Nephron progenitor cell (in vitro differentiated cells): ENCODE data around the gene ATG7.
A peak's percentile ranks its signal among the peaks of the same experiment; 100 is the strongest.

Source experiments
- DNase-seq: peaks from one replicate; pipeline ENCODE4 v3.0.0; 2021
- H3K27ac Mint-ChIP-seq: 2 replicates; pipeline ENCODE4 v1.8.0; 2021; ENCODE audit warnings: mild to moderate bottlenecking, moderate library complexity, mixed read lengths
- H3K27me3 Mint-ChIP-seq: 2 replicates; pipeline ENCODE4 v1.8.0; 2021; ENCODE audit warnings: mild to moderate bottlenecking, low read depth, mixed read lengths; ENCODE audit not compliant: poor library complexity
- H3K36me3 Mint-ChIP-seq: 2 replicates; pipeline ENCODE4 v1.8.0; 2021; ENCODE audit warnings: low read depth, mixed read lengths
- H3K4me1 Mint-ChIP-seq: 2 replicates; pipeline ENCODE4 v1.8.0; 2021; ENCODE audit warnings: mixed read lengths
- H3K4me3 Mint-ChIP-seq: 2 replicates; pipeline ENCODE4 v1.8.0; 2021; ENCODE audit warnings: mild to moderate bottlenecking, moderate library complexity, mixed read lengths
- H3K9me3 Mint-ChIP-seq: 2 replicates; pipeline ENCODE4 v1.8.0; 2021; ENCODE audit warnings: mild to moderate bottlenecking, moderate library complexity, mixed read lengths
- TF ChIP-seq, protein P1 (sequence below): fragments of 200-600 bp; sonication (generic); IDR thresholded peaks from 2 replicates; pipeline ENCODE4 v1.5.0; 2021; ENCODE audit warnings: antibody characterized with exemption

Gene ATG7

DNA sequence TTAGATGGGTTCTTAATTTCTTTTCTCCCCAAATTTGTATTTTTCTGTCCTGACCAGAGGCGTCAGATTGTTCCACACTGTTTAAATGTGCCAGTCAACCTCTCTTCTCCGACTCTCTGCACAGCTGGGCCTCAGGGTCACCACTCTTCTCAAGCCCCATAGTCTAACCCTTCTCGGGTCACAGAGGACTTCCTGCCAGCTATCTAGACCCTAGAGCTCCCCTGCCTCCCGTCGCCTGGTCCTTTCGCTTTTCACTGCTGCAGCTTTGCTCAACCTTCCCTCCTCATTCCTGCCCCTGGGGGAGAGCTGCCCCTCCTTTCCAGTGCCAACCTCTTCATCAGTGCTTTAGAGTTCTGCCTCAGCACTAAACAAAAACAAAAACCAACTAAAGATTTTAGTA, 151.7 kb downstream of the ATG7 start:
- TF ChIP-seq, protein P1, sequence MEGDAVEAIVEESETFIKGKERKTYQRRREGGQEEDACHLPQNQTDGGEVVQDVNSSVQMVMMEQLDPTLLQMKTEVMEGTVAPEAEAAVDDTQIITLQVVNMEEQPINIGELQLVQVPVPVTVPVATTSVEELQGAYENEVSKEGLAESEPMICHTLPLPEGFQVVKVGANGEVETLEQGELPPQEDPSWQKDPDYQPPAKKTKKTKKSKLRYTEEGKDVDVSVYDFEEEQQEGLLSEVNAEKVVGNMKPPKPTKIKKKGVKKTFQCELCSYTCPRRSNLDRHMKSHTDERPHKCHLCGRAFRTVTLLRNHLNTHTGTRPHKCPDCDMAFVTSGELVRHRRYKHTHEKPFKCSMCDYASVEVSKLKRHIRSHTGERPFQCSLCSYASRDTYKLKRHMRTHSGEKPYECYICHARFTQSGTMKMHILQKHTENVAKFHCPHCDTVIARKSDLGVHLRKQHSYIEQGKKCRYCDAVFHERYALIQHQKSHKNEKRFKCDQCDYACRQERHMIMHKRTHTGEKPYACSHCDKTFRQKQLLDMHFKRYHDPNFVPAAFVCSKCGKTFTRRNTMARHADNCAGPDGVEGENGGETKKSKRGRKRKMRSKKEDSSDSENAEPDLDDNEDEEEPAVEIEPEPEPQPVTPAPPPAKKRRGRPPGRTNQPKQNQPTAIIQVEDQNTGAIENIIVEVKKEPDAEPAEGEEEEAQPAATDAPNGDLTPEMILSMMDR = no peak
- Mint-ChIP-seq H3K9me3 (peaks cover 12% of the 10 kb centered on the region), H3K27me3 (no peaks in the 10 kb centered on the region), H3K4me1 (peaks cover 31% of the 10 kb centered on the region), H3K36me3 (peaks cover 22% of the 10 kb centered on the region), H3K27ac (peak overlapping the region; percentile 98), H3K4me3 (peak overlapping the region; percentile 20)
- no peak for DNase-seq

DNA sequence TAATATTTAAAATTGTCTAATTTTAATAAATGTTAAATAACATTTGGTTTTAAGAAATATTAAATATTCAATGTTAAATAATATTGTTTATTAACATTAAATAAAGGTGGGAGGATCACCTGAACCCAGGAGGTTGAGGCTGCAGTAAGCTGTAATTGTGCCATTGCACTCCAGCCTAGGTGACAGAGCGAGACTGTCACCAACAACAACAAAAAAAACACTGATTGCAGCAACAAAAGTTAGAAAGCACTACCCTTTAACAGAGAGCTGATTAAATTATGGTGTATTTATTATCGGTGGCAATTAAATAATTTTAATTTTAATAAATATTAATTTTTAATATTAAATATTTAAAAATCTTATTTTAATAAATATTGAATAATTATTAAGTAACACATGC, 152.1 kb downstream of the ATG7 start:
- H3K27ac Mint-ChIP-seq = no peak overlapping the region
- TF ChIP-seq, protein P1 = no peak
- no peak overlapping the region for H3K4me3 Mint-ChIP-seq
- H3K27me3 Mint-ChIP-seq = no peaks in the 10 kb centered on the region
- DNase-seq = no peak
- peaks cover 22% of the 10 kb centered on the region for H3K36me3 Mint-ChIP-seq
- peaks cover 12% of the 10 kb centered on the region for H3K9me3 Mint-ChIP-seq
- H3K4me1 Mint-ChIP-seq = peaks cover 31% of the 10 kb centered on the region

DNA sequence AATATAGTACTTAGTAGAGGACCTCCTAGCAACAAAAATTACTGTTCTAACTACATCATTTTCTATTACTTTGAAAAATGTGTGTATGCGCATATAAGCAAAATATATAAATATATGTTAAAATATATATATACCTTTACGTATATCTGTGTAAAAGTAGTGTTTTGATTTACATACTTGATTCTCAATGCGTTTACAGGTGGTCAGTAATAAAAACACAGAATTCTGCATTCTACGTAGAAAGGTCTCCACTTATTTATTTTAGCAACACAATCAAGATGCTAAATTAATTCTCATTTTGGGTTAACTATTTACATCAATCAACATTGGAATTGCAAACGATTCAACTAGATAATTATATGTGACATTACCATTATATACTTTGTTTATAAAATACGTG, 158.0 kb downstream of the ATG7 start:
- Mint-ChIP-seq H3K4me1 (peaks cover 39% of the 10 kb centered on the region), H3K27ac (no peak overlapping the region), H3K4me3 (no peak overlapping the region), H3K36me3 (peaks cover 14% of the 10 kb centered on the region), H3K27me3 (peaks cover 6% of the 10 kb centered on the region), H3K9me3 (no peaks in the 10 kb centered on the region)
- TF ChIP-seq, protein P1 = no peak
- no peak for DNase-seq

DNA sequence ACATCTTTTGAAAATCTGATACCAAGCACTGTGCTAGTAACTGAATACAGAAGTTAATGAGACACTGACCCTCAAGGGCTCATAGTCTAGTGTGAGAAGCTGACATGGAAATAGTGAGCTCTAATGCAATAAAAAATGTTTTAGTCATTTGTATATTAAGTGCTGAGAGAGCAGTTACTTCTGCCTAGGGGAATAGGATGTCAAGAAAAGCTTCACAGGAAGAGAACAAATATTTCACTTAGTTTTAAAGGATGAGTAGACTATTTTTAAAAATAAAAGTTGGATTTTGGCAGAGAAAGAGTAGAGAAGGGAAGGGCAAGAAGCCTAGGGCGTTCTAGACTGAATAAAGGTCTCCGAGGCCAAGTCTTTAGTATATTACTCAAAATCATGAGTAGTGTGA, 158.4 kb downstream of the ATG7 start:
- Mint-ChIP-seq H3K36me3 (peaks cover 14% of the 10 kb centered on the region), H3K27ac (no peak overlapping the region), H3K4me3 (no peak overlapping the region), H3K27me3 (peaks cover 6% of the 10 kb centered on the region), H3K4me1 (peaks cover 39% of the 10 kb centered on the region), H3K9me3 (no peaks in the 10 kb centered on the region)
- DNase-seq = no peak
- TF ChIP-seq, protein P1 = no peak

DNA sequence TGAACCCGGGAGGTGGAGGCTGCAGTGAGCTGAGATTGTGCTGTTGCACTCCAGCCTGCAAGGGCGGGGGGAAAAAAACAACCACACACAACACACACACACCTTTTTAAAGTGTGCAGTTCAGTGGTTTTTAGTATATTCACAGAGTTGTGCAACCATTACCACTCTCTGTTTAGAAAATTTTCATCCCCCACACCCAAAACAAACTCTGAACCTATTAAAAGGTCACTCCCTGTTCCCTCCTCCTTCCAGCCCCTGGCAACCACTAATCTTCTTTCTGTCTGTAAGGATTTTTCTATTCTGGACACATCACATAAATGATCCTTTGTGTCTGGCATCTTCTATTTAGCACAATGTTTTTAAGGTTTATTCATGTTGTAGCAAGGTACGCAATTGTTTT, 159.1 kb downstream of the ATG7 start:
- H3K9me3 Mint-ChIP-seq = no peaks in the 10 kb centered on the region
- peaks cover 11% of the 10 kb centered on the region for H3K36me3 Mint-ChIP-seq
- no peak for DNase-seq
- TF ChIP-seq, protein P1 = no peak
- peaks cover 39% of the 10 kb centered on the region for H3K4me1 Mint-ChIP-seq
- H3K27ac Mint-ChIP-seq = no peak overlapping the region
- no peak overlapping the region for H3K4me3 Mint-ChIP-seq
- H3K27me3 Mint-ChIP-seq = peaks cover 6% of the 10 kb centered on the region

DNA sequence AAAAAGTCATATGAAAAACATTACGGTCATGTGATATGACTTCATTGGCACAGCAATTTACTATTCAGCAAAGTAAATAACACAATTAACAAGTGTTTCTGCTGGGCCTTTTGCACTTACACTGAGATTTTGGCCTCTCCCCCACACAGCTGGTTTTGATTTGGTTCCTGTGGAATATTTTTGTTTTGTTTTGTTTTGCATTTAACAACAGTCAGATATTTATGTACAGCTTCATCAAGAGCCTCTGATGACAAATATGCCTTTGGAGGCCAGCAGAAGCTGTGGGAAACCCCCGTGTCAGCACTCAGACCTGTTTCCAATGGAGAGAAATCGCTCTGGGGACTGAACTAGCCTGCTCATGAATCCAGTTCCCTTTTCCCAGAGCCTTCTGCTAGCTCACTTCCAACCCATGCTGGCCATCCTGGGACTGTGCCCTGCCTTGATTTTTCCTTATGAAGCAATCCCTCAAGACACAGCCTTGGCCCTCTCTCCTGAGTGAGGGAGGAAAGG, 161.9 kb downstream of the ATG7 start:
- H3K36me3 Mint-ChIP-seq = no peaks in the 10 kb centered on the region
- peaks cover 6% of the 10 kb centered on the region for H3K27me3 Mint-ChIP-seq
- H3K4me1 Mint-ChIP-seq = peaks cover 35% of the 10 kb centered on the region
- H3K4me3 Mint-ChIP-seq = no peak overlapping the region
- no peaks in the 10 kb centered on the region for H3K9me3 Mint-ChIP-seq
- DNase-seq = no peak
- H3K27ac Mint-ChIP-seq = peak overlapping the region; percentile 23
- TF ChIP-seq, protein P1 = no peak
